ENCODE data around the gene RAB1B.
"Not testable (repeated sequence)": the region's sequence is repeated elsewhere in the genome, so short reads cannot be mapped to it uniquely, and the experiment has no call there.

RAB1B gene

DNA sequence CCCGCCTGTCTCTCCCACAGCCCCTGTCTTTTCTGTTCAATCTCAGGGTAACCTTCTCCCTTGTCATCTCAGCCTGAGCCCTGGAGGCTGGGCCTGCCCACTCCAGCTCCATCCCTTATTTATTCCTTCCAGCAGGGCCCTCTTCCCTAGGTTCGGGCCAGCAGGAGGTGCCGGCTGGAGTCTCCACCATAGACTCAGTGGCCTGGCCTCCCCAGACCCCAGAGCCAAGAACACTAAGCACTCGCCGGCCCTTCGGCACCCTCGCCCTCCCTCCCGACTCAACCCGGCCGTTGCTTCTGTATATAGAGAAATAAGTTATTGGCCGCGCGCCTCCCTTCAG is 1.4 kb upstream of the RAB1B start:
- no peak for DNase-seq
- TF ChIP-seq POLR2A (IDR thresholded peaks at IDR 0.05; ENCODE audit: low read length) (no peak), GATA1 (IDR thresholded peaks at IDR 0.05; ENCODE audit: low read depth, low read length) (no peak)

- TF ChIP-seq GATA1 (IDR thresholded peaks at IDR 0.05; ENCODE audit: low read depth, low read length) = no peak
- no peak for TF ChIP-seq POLR2A (IDR thresholded peaks at IDR 0.05; ENCODE audit: low read length)
- DNase-seq = peak; percentile 90 to 92
Measured at GRCh38 chr11:66267379-66268243, 828 bp upstream of the RAB1B start.

GRCh38 chr11:66268952-66269905 is 790 bp downstream of the RAB1B start:
- TF ChIP-seq GATA1 (IDR thresholded peaks at IDR 0.05; ENCODE audit: low read depth, low read length) (no peak), POLR2A (IDR thresholded peaks at IDR 0.05; ENCODE audit: low read length) (no peak)
- peak; percentile 59 to 69 for DNase-seq

GRCh38 chr11:66271816-66272215 is 3.4 kb downstream of the RAB1B start:
- no peak for DNase-seq
- no peak for TF ChIP-seq POLR2A (IDR thresholded peaks at IDR 0.05; ENCODE audit: low read length)
- TF ChIP-seq GATA1 (IDR thresholded peaks at IDR 0.05; ENCODE audit: low read depth, low read length) = no peak

DNA sequence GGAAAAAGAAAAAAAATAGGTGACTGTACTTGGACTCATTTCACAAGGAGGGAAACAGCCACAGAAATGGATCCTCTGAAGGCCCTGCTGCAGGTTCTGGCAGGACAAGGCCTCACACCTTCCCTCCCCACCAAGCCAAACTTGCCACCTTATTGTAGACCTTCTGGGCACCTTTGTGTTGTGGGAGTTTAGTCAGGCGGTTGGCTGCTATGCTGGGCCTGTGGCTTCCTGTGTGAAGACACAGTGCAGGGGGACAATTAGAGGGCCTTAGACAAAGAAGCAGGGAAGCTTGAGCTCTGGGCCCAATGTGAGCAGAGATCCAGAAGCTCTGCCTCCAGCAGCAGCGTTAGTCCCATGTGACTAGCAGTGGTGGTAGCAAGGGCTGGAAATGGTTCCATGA is 4.2 kb downstream of the RAB1B start:
- TF ChIP-seq POLR2A (IDR thresholded peaks at IDR 0.05; ENCODE audit: low read length) = no peak
- no peak for TF ChIP-seq GATA1 (IDR thresholded peaks at IDR 0.05; ENCODE audit: low read depth, low read length)
- DNase-seq = no peak

- DNase-seq = no peak
- TF ChIP-seq POLR2A (IDR thresholded peaks at IDR 0.05; ENCODE audit: low read length) (no peak), GATA1 (IDR thresholded peaks at IDR 0.05; ENCODE audit: low read depth, low read length) (no peak)
Measured at GRCh38 chr11:66274219-66274618, 5.8 kb downstream of the RAB1B start.

- TF ChIP-seq GATA1 (IDR thresholded peaks at IDR 0.05; ENCODE audit: low read depth, low read length) = no peak
- no peak for TF ChIP-seq POLR2A (IDR thresholded peaks at IDR 0.05; ENCODE audit: low read length)
- no peak for DNase-seq
Measured at GRCh38 chr11:66275396-66275795, 7.0 kb downstream of the RAB1B start.

- TF ChIP-seq GATA1 (IDR thresholded peaks at IDR 0.05; ENCODE audit: low read depth, low read length) (no peak), POLR2A (IDR thresholded peaks at IDR 0.05; ENCODE audit: low read length) (no peak)
- DNase-seq = no peak
Measured at GRCh38 chr11:66275984-66276612, 7.7 kb downstream of the RAB1B start.

DNA sequence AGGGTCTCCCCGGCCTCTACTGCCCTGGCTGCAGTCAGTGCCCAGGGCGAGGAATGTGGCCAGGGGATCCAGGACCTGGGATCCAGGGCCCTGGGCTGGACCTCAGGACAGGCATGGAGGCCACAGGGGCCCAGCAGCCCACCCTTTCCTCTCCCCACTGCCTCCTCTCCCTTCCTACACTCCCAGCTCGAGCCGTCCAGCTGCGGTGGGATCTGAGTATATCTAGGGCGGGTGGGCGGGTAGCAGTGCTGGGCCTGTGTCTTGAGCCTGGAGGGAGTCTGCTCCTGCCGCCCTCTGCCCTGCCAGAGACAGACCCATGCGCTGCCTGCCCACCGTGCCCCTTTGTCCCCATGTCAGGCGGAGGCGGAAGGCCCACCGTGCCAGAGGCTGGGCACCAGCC is 8.2 kb downstream of the RAB1B start:
- not testable (repeated sequence) for DNase-seq

DNA sequence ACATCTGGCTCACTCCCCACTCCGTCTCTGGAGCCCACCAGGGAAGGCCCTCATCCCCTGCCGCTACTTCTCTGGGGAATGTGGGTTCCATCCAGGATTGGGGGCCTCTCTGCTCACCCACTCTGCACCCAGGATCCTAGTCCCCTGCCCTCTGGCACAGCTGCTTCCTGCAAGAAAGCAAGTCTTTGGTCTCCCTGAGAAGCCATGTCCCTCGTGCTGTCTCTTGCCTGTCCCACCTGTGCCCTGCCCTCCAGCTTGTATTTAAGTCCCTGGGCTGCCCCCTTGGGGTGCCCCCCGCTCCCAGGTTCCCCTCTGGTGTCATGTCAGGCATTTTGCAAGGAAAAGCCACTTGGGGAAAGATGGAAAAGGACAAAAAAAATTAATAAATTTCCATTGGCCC is 8.6 kb downstream of the RAB1B start:
- not testable (repeated sequence) for DNase-seq

GRCh38 chr11:66277471-66278362 is 9.3 kb downstream of the RAB1B start, which contains the start of gene CNIH2:
CNIH2 (plus strand) TSS chr11:66278175; CDS start chr11:66278457, 282 bp downstream.
- peak; percentile 41 to 61 for DNase-seq
- TF ChIP-seq POLR2A (IDR thresholded peaks at IDR 0.05; ENCODE audit: low read length) (peak; percentile 15), GATA1 (IDR thresholded peaks at IDR 0.05; ENCODE audit: low read depth, low read length) (no peak)

DNA sequence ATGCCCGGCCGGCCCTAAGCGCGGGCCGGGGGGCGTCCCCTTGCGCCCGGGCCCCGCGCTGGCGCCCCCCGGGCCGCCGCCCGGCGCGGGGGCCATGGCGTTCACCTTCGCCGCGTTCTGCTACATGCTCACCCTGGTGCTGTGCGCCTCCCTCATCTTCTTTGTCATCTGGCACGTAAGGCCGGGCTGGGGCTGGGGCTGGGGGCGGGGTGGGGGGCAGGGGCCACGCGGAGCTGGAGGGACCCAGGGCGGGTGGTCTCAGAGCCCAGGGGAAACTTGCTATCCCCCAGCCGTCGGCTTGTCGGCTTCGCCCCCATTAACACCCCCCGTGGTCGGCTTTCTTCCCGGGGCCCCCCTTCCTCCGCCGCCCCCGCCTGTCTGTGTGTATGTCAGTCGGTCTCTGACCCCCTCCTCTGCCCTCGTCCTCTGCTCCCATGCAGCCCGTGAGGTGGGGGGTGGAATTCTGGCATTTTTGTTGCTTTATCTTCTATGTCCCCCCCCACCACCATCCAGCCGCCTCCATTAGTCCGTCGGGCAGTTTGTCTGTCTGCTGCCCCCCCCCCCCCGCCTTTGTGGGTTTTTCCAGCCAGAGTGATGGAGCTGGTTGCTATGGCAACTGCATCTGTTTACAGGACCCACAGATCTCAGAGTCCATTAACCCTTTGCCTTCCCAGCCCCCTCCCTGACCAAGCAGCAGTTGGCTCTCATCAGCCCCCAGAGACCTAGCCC is 10.1 kb downstream of the RAB1B start:
- DNase-seq = peak; percentile 28 to 44

More for the DNA sequence above, 10.1 kb downstream of the RAB1B start:
- no peak for TF ChIP-seq GATA1 (IDR thresholded peaks at IDR 0.05; ENCODE audit: low read depth, low read length)
